Measurements from ENCODE around the gene ADGRA1.

DNA sequence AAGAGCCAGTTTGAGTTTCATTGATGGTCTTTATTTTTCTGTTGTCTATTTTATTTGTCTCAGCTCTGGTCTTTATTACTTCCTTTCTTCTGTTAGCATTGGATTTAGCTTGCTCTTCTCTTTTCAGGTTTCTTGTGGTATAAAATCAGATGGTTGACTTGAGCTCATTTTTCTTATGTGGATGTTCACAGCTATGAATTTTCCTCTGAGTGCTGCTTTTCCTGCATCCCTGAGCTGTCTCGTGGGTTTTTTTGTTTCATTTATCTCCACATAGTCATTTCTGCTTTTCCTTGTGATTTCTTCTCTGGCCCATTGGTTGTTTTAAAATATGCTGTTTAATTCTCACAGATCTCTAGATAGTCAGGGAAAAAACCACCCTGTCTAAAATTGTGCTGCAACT, 19.7 kb downstream of the ADGRA1 start:
- TF ChIP-seq EP300 (IDR thresholded peaks at IDR 0.05), result no peak
- TF ChIP-seq, protein P1, sequence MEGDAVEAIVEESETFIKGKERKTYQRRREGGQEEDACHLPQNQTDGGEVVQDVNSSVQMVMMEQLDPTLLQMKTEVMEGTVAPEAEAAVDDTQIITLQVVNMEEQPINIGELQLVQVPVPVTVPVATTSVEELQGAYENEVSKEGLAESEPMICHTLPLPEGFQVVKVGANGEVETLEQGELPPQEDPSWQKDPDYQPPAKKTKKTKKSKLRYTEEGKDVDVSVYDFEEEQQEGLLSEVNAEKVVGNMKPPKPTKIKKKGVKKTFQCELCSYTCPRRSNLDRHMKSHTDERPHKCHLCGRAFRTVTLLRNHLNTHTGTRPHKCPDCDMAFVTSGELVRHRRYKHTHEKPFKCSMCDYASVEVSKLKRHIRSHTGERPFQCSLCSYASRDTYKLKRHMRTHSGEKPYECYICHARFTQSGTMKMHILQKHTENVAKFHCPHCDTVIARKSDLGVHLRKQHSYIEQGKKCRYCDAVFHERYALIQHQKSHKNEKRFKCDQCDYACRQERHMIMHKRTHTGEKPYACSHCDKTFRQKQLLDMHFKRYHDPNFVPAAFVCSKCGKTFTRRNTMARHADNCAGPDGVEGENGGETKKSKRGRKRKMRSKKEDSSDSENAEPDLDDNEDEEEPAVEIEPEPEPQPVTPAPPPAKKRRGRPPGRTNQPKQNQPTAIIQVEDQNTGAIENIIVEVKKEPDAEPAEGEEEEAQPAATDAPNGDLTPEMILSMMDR (IDR thresholded peaks at IDR 0.05), result no peak
